ENCODE data around the gene ADRA2B.

GRCh38 chr2:96122391-96122790, 6.0 kb upstream of the ADRA2B start:
- TF ChIP-seq, protein P1, sequence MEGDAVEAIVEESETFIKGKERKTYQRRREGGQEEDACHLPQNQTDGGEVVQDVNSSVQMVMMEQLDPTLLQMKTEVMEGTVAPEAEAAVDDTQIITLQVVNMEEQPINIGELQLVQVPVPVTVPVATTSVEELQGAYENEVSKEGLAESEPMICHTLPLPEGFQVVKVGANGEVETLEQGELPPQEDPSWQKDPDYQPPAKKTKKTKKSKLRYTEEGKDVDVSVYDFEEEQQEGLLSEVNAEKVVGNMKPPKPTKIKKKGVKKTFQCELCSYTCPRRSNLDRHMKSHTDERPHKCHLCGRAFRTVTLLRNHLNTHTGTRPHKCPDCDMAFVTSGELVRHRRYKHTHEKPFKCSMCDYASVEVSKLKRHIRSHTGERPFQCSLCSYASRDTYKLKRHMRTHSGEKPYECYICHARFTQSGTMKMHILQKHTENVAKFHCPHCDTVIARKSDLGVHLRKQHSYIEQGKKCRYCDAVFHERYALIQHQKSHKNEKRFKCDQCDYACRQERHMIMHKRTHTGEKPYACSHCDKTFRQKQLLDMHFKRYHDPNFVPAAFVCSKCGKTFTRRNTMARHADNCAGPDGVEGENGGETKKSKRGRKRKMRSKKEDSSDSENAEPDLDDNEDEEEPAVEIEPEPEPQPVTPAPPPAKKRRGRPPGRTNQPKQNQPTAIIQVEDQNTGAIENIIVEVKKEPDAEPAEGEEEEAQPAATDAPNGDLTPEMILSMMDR (IDR thresholded peaks at IDR 0.05; ENCODE audit: poor library complexity), result no peak
- TF ChIP-seq EZH2 (IDR thresholded peaks at IDR 0.05; ENCODE audit: borderline replicate concordance), result no peak
- TF ChIP-seq EZH2phosphoT487 (IDR thresholded peaks at IDR 0.05; ENCODE audit: low read depth, severe bottlenecking, unreplicated experiment), result no peak
